Cardiac fibroblast (primary cell): ENCODE results near the gene SRRM4.

Source experiments
- DNase-seq, 2 donors: peaks; one replicate each; pipeline versions ENCODE4 v3.0.0 to v3.0.0-alpha.2; 2010; ENCODE audit warnings: low read depth in 2 of 2
- H3K4me3 ChIP-seq, 2 donors: replicated peaks in 1 of 2; 1 replicate in 1 of 2; 2 replicates in 1 of 2; pipeline ENCODE4 v1.5.1; 2011; ENCODE audit warnings: low read depth in 2 of 2, low read length in 2 of 2, mild to moderate bottlenecking in 2 of 2, moderate library complexity in 1 of 2
- TF ChIP-seq, protein P1 (sequence below): IDR thresholded peaks from one replicate; pipeline ENCODE4 v1.5.1; 2011; ENCODE audit warnings: low read depth, mild to moderate bottlenecking, low read length, inconsistent platforms

The SRRM4 gene, protein sequence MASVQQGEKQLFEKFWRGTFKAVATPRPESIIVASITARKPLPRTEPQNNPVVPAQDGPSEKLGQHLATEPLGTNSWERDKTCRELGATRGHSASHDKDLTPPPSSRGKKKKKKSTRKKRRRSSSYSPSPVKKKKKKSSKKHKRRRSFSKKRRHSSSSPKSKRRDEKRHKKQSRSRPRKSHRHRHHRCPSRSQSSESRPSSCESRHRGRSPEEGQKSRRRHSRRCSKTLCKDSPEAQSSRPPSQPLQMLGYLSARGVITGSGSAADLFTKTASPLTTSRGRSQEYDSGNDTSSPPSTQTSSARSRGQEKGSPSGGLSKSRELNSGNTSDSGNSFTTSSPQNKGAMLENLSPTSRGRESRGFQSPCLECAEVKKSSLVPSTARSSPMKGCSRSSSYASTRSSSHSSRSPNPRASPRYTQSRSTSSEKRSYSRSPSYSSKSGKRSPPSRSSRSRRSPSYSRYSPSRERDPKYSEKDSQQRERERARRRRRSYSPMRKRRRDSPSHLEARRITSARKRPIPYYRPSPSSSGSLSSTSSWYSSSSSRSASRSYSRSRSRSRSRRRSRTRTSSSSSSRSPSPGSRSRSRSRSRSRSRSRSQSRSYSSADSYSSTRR

GRCh38 chr12:118981285-118982211 lies at the start of gene SRRM4:
Gene SRRM4, plus strand, starts transcription at chr12:118981541. Its CDS starts 342 bp downstream, at chr12:118981883.
- TF ChIP-seq, protein P1, sequence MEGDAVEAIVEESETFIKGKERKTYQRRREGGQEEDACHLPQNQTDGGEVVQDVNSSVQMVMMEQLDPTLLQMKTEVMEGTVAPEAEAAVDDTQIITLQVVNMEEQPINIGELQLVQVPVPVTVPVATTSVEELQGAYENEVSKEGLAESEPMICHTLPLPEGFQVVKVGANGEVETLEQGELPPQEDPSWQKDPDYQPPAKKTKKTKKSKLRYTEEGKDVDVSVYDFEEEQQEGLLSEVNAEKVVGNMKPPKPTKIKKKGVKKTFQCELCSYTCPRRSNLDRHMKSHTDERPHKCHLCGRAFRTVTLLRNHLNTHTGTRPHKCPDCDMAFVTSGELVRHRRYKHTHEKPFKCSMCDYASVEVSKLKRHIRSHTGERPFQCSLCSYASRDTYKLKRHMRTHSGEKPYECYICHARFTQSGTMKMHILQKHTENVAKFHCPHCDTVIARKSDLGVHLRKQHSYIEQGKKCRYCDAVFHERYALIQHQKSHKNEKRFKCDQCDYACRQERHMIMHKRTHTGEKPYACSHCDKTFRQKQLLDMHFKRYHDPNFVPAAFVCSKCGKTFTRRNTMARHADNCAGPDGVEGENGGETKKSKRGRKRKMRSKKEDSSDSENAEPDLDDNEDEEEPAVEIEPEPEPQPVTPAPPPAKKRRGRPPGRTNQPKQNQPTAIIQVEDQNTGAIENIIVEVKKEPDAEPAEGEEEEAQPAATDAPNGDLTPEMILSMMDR: no peak
- no peak within 1 kb of the TSS for H3K4me3 ChIP-seq

GRCh38 chr12:118946256-118946655 lies 35.1 kb upstream of the SRRM4 start:
- TF ChIP-seq, protein P1: no peak
- no peak for DNase-seq
- no peak overlapping the region for H3K4me3 ChIP-seq

More at GRCh38 chr12:118981285-118982211, at the start of gene SRRM4:
- no peak for DNase-seq

DNA sequence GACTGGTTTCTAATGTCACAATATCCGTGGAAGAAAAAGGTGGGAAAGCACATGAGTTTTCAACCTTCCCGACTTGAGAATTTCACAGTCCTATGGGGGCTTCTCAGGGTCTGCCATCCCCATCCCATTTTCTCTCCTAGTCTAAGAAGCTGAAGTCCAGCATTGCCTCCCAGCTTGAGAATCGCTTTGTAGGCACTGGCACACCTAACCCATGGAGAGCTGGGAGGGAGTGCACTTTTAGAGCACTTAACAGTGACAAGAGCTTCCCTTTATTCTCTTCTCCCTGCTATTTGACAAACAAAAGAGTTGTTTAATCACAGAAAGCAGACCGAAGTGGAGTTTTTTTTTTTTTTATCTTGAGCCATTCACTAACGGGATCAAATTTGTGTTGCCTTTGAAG lies 22.8 kb upstream of the SRRM4 start:
- H3K4me3 ChIP-seq: no peak overlapping the region
- TF ChIP-seq, protein P1: no peak
- DNase-seq: no peak

DNA sequence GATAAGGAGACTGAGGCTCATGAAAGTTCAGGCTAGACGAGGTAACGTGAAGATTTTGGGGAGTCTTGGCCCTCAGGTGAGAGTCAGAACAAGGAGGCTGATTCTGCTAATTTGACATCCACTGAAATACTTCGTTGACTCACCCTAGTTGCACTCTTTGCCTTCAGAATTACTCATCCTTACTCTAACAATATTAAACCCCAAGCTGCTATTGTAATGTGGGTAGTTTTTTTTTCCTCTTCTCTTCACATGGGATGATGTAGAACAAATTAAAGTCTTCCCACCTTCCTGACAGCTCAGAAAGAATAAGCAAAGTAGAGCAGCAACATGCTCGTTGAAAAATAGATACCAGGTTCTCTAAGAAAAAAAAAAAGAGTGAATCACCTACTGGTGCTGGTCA lies 22.0 kb upstream of the SRRM4 start:
- no peak overlapping the region for H3K4me3 ChIP-seq
- no peak for DNase-seq
- TF ChIP-seq, protein P1: no peak

- TF ChIP-seq, protein P1: no peak
- DNase-seq: no peak
- H3K4me3 ChIP-seq: no peak overlapping the region
These were observed 21.3 kb upstream of the SRRM4 start for GRCh38 chr12:118959985-118960560.

- H3K4me3 ChIP-seq: no peak overlapping the region
- TF ChIP-seq, protein P1: no peak
- DNase-seq: no peak
These were observed 20.5 kb upstream of the SRRM4 start for GRCh38 chr12:118960865-118961264.
